Transverse colon (tissue), 4 donors: ENCODE data around the gene CYP19A1. TPM values are rescaled to one million over a fixed set of nuclear protein-coding genes. Genes with fewer than 3 reads are reported as not detected.

ENCODE experiments used
- DNase-seq: peaks from one replicate; pipeline ENCODE4 v3.0.0-alpha.2; 2019
- H3K27ac ChIP-seq, 4 donors: fragments of 200-600 bp; sonication (generic); 2 replicates each; pipeline ENCODE4 v1.5.1; 2016 to 2018; ENCODE audit warnings: inconsistent platforms in 4 of 4
- H3K27me3 ChIP-seq: fragments of 200-600 bp; sonication (generic); 2 replicates; pipeline ENCODE4 v1.5.1; 2017; ENCODE audit warnings: inconsistent platforms
- H3K36me3 ChIP-seq, 4 donors: fragments of 200-600 bp; sonication (generic); 2 replicates each; pipeline ENCODE4 v1.5.1; 2017 to 2019; ENCODE audit warnings: inconsistent platforms in 4 of 4
- H3K4me1 ChIP-seq, 4 donors: fragments of 200-600 bp; sonication (generic); 2 replicates each; pipeline ENCODE4 v1.5.1; 2017 to 2020; ENCODE audit warnings: inconsistent platforms in 4 of 4
- H3K4me3 ChIP-seq, 4 donors: fragments of 200-600 bp; sonication (generic); 1 replicate in 1 of 4; 2 replicates in 3 of 4; pipeline versions ENCODE4 v1.5.1 to v1.6.1; 2017 to 2019; ENCODE audit warnings: inconsistent platforms in 4 of 4
- H3K9me3 ChIP-seq, 2 donors: fragments of 200-600 bp; sonication (generic); 2 replicates each; pipeline ENCODE4 v1.5.1; 2017 to 2019; ENCODE audit warnings: inconsistent platforms in 2 of 2
- CTCF ChIP-seq, 5 experiments: fragments of 200-600 bp in 3 of 5; fragments of 450-650 bp in 2 of 5; sonication (generic) in 3 of 5; IDR thresholded peaks; 1 replicate in 2 of 5; 2 replicates in 3 of 5; pipeline ENCODE4 v1.5.1; 2016 to 2017; ENCODE audit warnings: antibody characterized with exemption in 5 of 5, inconsistent platforms in 3 of 5, mild to moderate bottlenecking in 2 of 5, moderate library complexity in 1 of 5
- EP300 ChIP-seq: sonication (generic); formaldehyde crosslinking; IDR thresholded peaks from one replicate; pipeline ENCODE4 v1.6.1; 2017; ENCODE audit warnings: antibody characterized with exemption, low read depth
- POLR2A ChIP-seq: fragments of 450-650 bp; IDR thresholded peaks from one replicate; pipeline ENCODE4 v1.6.1; 2016; ENCODE audit warnings: antibody characterized with exemption, mild to moderate bottlenecking, moderate library complexity
- POLR2AphosphoS5 ChIP-seq, 3 donors: sonication (generic); formaldehyde crosslinking; IDR thresholded peaks; one replicate each; pipeline ENCODE4 v1.6.1; 2016; ENCODE audit warnings: antibody characterized with exemption in 3 of 3
- WGBS, 2 donors: methylation state at CpG; one replicate each; pipeline ENCODE4 v1.1.5; 2018; ENCODE audit warnings: low coverage in 1 of 2; 5-methylcytosine and 5-hydroxymethylcytosine counted together
- in situ Hi-C, 4 donors: fragments of 200-750 bp; cut with MboI; loops; one replicate each; pipeline versions ENCODE4 v1.15.0 to v1.15.1; 2017; ENCODE audit warnings: low sequenced_read_pairs in 3 of 4, low pct_ligation_motif_present in 1 of 4, low pct_unique_long_range_greater_than_20kb in 1 of 4
- intact Hi-C: fragments of 100-400 bp; cut with DNase I; formaldehyde crosslinking; loops from one replicate; pipeline ENCODE4 v1.15.1; 2023; ENCODE audit warnings: low total_unique reads
- total RNA-seq, 4 donors: library from RNA; depleted of rRNA; stranded (reverse); fragments of >200 nt; gene quantifications; one replicate each; pipeline ENCODE4 v1.1.0, GENCODE V29; 2016

The CYP19A1 gene
- total RNA-seq, 4 donors from 2014 or later = not detected

GRCh38 chr15:51163843-51164242 is 174.6 kb downstream of the CYP19A1 start:
- no peaks in the 10 kb centered on the region for H3K9me3 ChIP-seq
- H3K27ac ChIP-seq = no peak overlapping the region
- no peak overlapping the region for H3K4me3 ChIP-seq
- no peaks in the 10 kb centered on the region for H3K36me3 ChIP-seq
- WGBS, 2 donors = 82% methylated on average over 9 of the region's 9 CpGs; no CpG with 5 or more reads in 1 of the 2 donors
- in situ Hi-C loops = loop anchor here in 3 of 4 donors (5.0 to 25.0 kb wide), 3 partner anchors 218 to 223 kb away; no protein-coding TSS in a partner anchor
- no peak for DNase-seq
- H3K4me1 ChIP-seq = peaks cover 0 to 7% (median 5%) of the 10 kb centered on the region in 4 donors
- TF ChIP-seq EP300 (no peak), POLR2A (no peak), CTCF (IDR thresholded peaks at IDR 0.05) (no peak), POLR2AphosphoS5 (IDR thresholded peaks at IDR 0.05) (no peak)
- intact Hi-C loops = loop anchor here (10.0 kb wide), 1 partner anchor 221 kb away; no protein-coding TSS in a partner anchor
- H3K27me3 ChIP-seq = no peaks in the 10 kb centered on the region

- intact Hi-C loops (loop anchor here (10.0 kb wide), 1 partner anchor 222 kb away; no protein-coding TSS in a partner anchor), in situ Hi-C loops (loop anchor here in 3 of 4 donors (5.0 to 25.0 kb wide), 3 partner anchors 219 to 224 kb away; no protein-coding TSS in a partner anchor)
- DNase-seq = peak; percentile 69
- TF ChIP-seq POLR2AphosphoS5 (IDR thresholded peaks at IDR 0.05) (no peak), CTCF (IDR thresholded peaks at IDR 0.05) (peak; percentile 87 to 98 (median 96))
- Histone ChIP-seq H3K9me3 (no peaks in the 10 kb centered on the region), H3K4me3 (peak overlapping the region in 1 of 4 donors; percentile 3), H3K4me1 (peaks cover 0 to 7% (median 5%) of the 10 kb centered on the region in 4 donors), H3K36me3 (no peaks in the 10 kb centered on the region), H3K27me3 (no peaks in the 10 kb centered on the region), H3K27ac (no peak overlapping the region)
- 5% methylated on average over 4 to 8 of the region's 8 CpGs for WGBS, 2 donors
Measured at GRCh38 chr15:51162865-51163762, 175.3 kb downstream of the CYP19A1 start.

- TF ChIP-seq EP300 = no peak
- TF ChIP-seq POLR2AphosphoS5 (IDR thresholded peaks at IDR 0.05) = no peak
- TF ChIP-seq POLR2A = no peak
- TF ChIP-seq CTCF (IDR thresholded peaks at IDR 0.05) = no peak
- DNase-seq = no peak
- no peak overlapping the region for H3K27ac ChIP-seq
- no peaks in the 10 kb centered on the region for H3K27me3 ChIP-seq
- H3K4me1 ChIP-seq = peaks cover 0 to 7% (median 5%) of the 10 kb centered on the region in 4 donors
- no peaks in the 10 kb centered on the region for H3K36me3 ChIP-seq
- intact Hi-C loops = loop anchor here (10.0 kb wide), 1 partner anchor 223 kb away; no protein-coding TSS in a partner anchor
- H3K4me3 ChIP-seq = no peak overlapping the region
- no peaks in the 10 kb centered on the region for H3K9me3 ChIP-seq
- in situ Hi-C loops = loop anchor here in 3 of 4 donors (5.0 to 25.0 kb wide), 3 partner anchors 221 to 226 kb away; no protein-coding TSS in a partner anchor
- 90% methylated on average over 3 of the region's 3 CpGs; no CpG with 5 or more reads in 1 of the 2 donors for WGBS, 2 donors
Measured at GRCh38 chr15:51161491-51162220, 176.7 kb downstream of the CYP19A1 start.
